Heart right ventricle (tissue), 16 donors: ENCODE results near the gene BTBD9. TPM values are rescaled to one million over a fixed set of nuclear protein-coding genes. Genes with fewer than 3 reads are reported as not detected.

ENCODE experiments used
- ATAC-seq, 8 donors: fragments of 200-7000 bp; cut with Tn5 transposase; one replicate each; pipeline ENCODE4 v1.9.1; 2020; ENCODE audit warnings: mild to moderate bottlenecking in 8 of 8, moderate library complexity in 8 of 8, moderate number of reproducible peaks in 1 of 8
- DNase-seq, 2 donors: peaks; one replicate each; pipeline ENCODE4 v3.0.0-alpha.2; 2020
- H3K27ac ChIP-seq, 10 donors: fragments of 200-600 bp; sonication (generic) in 2 of 10; one replicate each; pipeline versions ENCODE4 v1.5.0 to v1.8.0; 2020 to 2022; ENCODE audit warnings: mild to moderate bottlenecking in 3 of 10
- H3K27me3 ChIP-seq, 7 donors: fragments of 200-600 bp; one replicate each; pipeline ENCODE4 v1.8.0; 2021 to 2022; ENCODE audit warnings: mild to moderate bottlenecking in 2 of 7
- H3K36me3 ChIP-seq, 9 donors: fragments of 200-600 bp; sonication (generic) in 1 of 9; one replicate each; pipeline versions ENCODE4 v1.5.0 to v1.8.0; 2020 to 2022; ENCODE audit warnings: mild to moderate bottlenecking in 2 of 9
- H3K4me1 ChIP-seq, 9 donors: fragments of 200-600 bp; sonication (generic) in 1 of 9; one replicate each; pipeline versions ENCODE4 v1.5.0 to v1.8.0; 2020 to 2022; ENCODE audit warnings: mild to moderate bottlenecking in 4 of 9
- H3K4me3 ChIP-seq, 10 donors: fragments of 200-600 bp; sonication (generic) in 2 of 10; one replicate each; pipeline versions ENCODE4 v1.5.0 to v1.8.0; 2020 to 2022; ENCODE audit warnings: mild to moderate bottlenecking in 7 of 10, moderate library complexity in 2 of 10
- H3K9me3 ChIP-seq, 11 donors: fragments of 200-600 bp in 10 of 11; sonication (generic) in 2 of 11; one replicate each; pipeline versions ENCODE4 v1.5.0 to v1.8.0; 2013 to 2022; ENCODE audit warnings: mild to moderate bottlenecking in 2 of 11, control low read depth in 1 of 11, moderate library complexity in 1 of 11
- CTCF ChIP-seq, 9 donors: fragments of 200-600 bp; sonication (generic) in 2 of 9; IDR thresholded peaks; one replicate each; pipeline versions ENCODE4 v1.5.0 to v1.8.0; 2021 to 2022; ENCODE audit warnings: antibody characterized with exemption in 9 of 9, mild to moderate bottlenecking in 5 of 9, moderate library complexity in 1 of 9
- WGBS, 2 donors: extraction: QIAGEN DNeasy Blood & Tissue Kit; methylation state at CpG; one replicate each; pipeline ENCODE4 v1.1.7; 2013; ENCODE audit warnings: inconsistent platforms in 1 of 2; 5-methylcytosine and 5-hydroxymethylcytosine counted together
- intact Hi-C, 10 donors: fragments of 100-400 bp; cut with DNase I; formaldehyde crosslinking; loops; one replicate each; pipeline versions ENCODE4 v1.11.1 to v1.14.2; 2022
- polyA plus RNA-seq, 2 donors: library from polyadenylated mRNA; stranded (reverse); fragments of 200-250 nt; gene quantifications; one replicate each; pipeline ENCODE4 v1.2.3, GENCODE V29; 2013
- total RNA-seq, 10 donors: library from RNA; stranded (reverse); fragmentation: NEBNext Ultra II Directional in 3 of 10; extraction: Animal tissue kit (Norgen Biotek cat#: 25700) in 3 of 10; gene quantifications; one replicate each; pipeline versions ENCODE4 v1.2.1 to v1.2.4, GENCODE V29; 2021 to 2023
- donor health status: Arrhythmogenic right ventricular cardiomyopathy.
- donor health status: ischemic (EF 13 %, LVEDD 7.1; RV severe dilation, severe dysfunction).
- donor health status: healthy with polysubstance abuse.
- donor health status: DM: no; HTN: yes; CAD: no.
- donor health status: DM: no; HTN: no; CAD: no.
- donor health status: ischemic (EF 25% LVEDD 6.9; RV normal size, moderate dysfunction).
- donor health status: ischemic (EF 25% LVEDD 5.7; RV mildly dilated, moderate dysfunction).
- donor health status: healthy.
- donor health status: DM: yes; HTN: yes; CAD: no.
- donor health status: Ischemic cardiomyopathy.
- donor health status: ischemic (EF 35%, LVEDD 5.7; RV mildly dilated, moderate dysfunction).
- donor health status: nonischemic (EF 11% LVEDD 7.7; RV severe dilation, severe dysfunction).
- donor health status: DM: yes; HTN: yes; CAD: no.
- donor health status: PGD.
- donor health status: ischemic (EF 29% LVEDD 5.4; RV normal size, mild dysfunction).
- donor health status: nonischemic (EF 23%, LVEDD 6.1; RV moderate dilation, normal function).

Gene BTBD9
- total and polyA plus RNA-seq, 12 donors: 4.2 to 27.7 (median 18.3) TPM

GRCh38 chr6:38279423-38279822 is 360.3 kb downstream of the BTBD9 start:
- TF ChIP-seq CTCF (IDR thresholded peaks at IDR 0.05): peak in 4 of 9 donors; percentile 20 to 41 (median 32)
- 70 to 72% methylated on average over 4 of the region's 4 CpGs for WGBS, 2 donors
- H3K4me3 ChIP-seq: no peak overlapping the region

DNA sequence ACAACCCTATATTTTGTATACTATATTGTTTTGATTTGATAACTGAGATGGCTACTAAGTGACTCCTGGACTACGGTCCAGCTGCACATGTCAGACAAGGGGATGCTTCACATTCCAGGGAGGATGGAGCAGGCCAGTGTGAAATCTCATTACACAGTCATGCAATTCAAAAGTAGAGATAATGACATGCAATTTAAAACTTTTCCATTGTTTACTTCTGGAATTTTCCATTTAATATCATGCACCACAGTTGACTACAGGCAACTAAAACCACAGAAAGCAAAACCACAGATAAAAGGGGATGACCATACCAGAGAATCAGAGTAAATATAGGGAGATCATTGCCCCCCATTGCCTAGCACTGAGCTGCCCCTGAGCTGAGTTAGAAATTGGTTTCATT is 366.4 kb downstream of the BTBD9 start:
- Histone ChIP-seq H3K9me3 (no peaks in the 10 kb centered on the region), H3K36me3 (no peaks in the 10 kb centered on the region), H3K4me1 (peaks cover 0 to 53% (median 30%) of the 10 kb centered on the region in 9 donors), H3K27ac (no peak overlapping the region), H3K27me3 (no peaks in the 10 kb centered on the region), H3K4me3 (no peak overlapping the region)
- ATAC-seq (peak in 1 of 8 donors; percentile 53), DNase-seq (no peak)
- WGBS, 2 donors: 68 to 74% methylated on average over 1 of the region's 1 CpG
- no peak for TF ChIP-seq CTCF (IDR thresholded peaks at IDR 0.05)
- intact Hi-C loops: no loop called here

More at GRCh38 chr6:38279423-38279822, 360.3 kb downstream of the BTBD9 start:
- Histone ChIP-seq H3K27me3 (no peaks in the 10 kb centered on the region), H3K4me1 (peaks cover 0 to 22% (median 10%) of the 10 kb centered on the region in 9 donors), H3K36me3 (no peaks in the 10 kb centered on the region), H3K9me3 (no peaks in the 10 kb centered on the region), H3K27ac (no peak overlapping the region)
- intact Hi-C loops: no loop called here
- DNase-seq (no peak), ATAC-seq (no peak)

DNA sequence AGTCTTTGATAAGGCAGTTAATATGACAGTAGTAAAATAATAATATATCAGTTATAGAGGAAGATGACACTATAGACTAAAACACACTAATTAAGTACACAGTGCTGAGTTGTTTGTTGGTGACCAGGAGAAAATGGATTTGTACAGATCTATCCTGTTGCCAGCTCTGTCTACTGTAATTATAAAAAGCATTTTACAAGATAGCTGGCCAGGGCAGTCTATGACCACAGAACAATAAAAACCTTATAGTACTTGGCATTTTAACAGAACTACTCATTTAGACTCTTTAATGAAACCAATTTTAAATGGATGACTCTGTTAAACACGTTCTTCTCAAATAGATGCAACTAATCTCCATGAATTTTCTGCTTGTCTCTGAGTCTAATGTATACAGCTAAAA is 367.5 kb downstream of the BTBD9 start:
- intact Hi-C loops: no loop called here
- no peaks in the 10 kb centered on the region for H3K9me3 ChIP-seq
- no peak for TF ChIP-seq CTCF (IDR thresholded peaks at IDR 0.05)
- DNase-seq: no peak
- H3K36me3 ChIP-seq: no peaks in the 10 kb centered on the region
- H3K27ac ChIP-seq: no peak overlapping the region
- H3K4me3 ChIP-seq: no peak overlapping the region
- WGBS, 2 donors: 86 to 91% methylated on average over 1 of the region's 1 CpG
- no peak for ATAC-seq
- H3K4me1 ChIP-seq: peaks cover 0 to 53% (median 30%) of the 10 kb centered on the region in 9 donors
- H3K27me3 ChIP-seq: no peaks in the 10 kb centered on the region

- DNase-seq (no peak), ATAC-seq (peak in 2 of 8 donors; percentile 20 to 36)
- no peaks in the 10 kb centered on the region for H3K36me3 ChIP-seq
- H3K4me3 ChIP-seq: no peak overlapping the region
- no peaks in the 10 kb centered on the region for H3K27me3 ChIP-seq
- intact Hi-C loops: no loop called here
- peak overlapping the region in 1 of 10 donors; percentile 16 for H3K27ac ChIP-seq
- H3K4me1 ChIP-seq: peaks cover 0 to 53% (median 30%) of the 10 kb centered on the region in 9 donors
- TF ChIP-seq CTCF (IDR thresholded peaks at IDR 0.05): peak in 1 of 9 donors; percentile 10
- H3K9me3 ChIP-seq: no peaks in the 10 kb centered on the region
Observed at GRCh38 chr6:38271081-38271480, 368.6 kb downstream of the BTBD9 start.
